ENCODE data around the gene DTNB.

DNA sequence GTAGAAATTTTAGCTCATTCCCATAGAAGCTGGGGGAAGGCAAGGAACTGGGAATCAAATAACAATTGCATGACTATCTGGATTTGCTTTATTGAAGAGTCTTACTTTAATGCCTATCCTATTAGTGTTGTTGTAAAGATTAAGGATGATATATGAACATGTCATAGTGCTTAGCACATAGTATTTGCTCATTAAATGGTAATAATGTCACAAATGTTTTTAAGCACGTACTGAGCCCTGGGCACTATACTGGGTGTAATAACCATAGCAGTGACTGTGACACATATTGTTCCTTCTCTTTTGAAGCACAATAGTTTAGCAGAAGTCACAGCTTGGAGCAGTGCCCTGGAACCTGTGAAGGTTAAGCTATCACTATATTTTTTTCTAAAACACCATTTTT is 47.2 kb upstream of the DTNB start:
- TF ChIP-seq, protein P1, sequence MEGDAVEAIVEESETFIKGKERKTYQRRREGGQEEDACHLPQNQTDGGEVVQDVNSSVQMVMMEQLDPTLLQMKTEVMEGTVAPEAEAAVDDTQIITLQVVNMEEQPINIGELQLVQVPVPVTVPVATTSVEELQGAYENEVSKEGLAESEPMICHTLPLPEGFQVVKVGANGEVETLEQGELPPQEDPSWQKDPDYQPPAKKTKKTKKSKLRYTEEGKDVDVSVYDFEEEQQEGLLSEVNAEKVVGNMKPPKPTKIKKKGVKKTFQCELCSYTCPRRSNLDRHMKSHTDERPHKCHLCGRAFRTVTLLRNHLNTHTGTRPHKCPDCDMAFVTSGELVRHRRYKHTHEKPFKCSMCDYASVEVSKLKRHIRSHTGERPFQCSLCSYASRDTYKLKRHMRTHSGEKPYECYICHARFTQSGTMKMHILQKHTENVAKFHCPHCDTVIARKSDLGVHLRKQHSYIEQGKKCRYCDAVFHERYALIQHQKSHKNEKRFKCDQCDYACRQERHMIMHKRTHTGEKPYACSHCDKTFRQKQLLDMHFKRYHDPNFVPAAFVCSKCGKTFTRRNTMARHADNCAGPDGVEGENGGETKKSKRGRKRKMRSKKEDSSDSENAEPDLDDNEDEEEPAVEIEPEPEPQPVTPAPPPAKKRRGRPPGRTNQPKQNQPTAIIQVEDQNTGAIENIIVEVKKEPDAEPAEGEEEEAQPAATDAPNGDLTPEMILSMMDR (IDR thresholded peaks at IDR 0.05; ENCODE audit: insufficient read depth, low read length, poor library complexity, severe bottlenecking) = no peak
- TF ChIP-seq EZH2phosphoT487 (conservative IDR thresholded peaks at IDR 0.05; ENCODE audit: low read length) = no peak
